Measurements from ENCODE around the gene MAN2C1. TPM values are rescaled to one million over a fixed set of nuclear protein-coding genes. Genes with fewer than 3 reads are reported as not detected.

Gene MAN2C1
- total RNA-seq, 2 donors from 2014 or later, result 186 to 339 TPM

DNA sequence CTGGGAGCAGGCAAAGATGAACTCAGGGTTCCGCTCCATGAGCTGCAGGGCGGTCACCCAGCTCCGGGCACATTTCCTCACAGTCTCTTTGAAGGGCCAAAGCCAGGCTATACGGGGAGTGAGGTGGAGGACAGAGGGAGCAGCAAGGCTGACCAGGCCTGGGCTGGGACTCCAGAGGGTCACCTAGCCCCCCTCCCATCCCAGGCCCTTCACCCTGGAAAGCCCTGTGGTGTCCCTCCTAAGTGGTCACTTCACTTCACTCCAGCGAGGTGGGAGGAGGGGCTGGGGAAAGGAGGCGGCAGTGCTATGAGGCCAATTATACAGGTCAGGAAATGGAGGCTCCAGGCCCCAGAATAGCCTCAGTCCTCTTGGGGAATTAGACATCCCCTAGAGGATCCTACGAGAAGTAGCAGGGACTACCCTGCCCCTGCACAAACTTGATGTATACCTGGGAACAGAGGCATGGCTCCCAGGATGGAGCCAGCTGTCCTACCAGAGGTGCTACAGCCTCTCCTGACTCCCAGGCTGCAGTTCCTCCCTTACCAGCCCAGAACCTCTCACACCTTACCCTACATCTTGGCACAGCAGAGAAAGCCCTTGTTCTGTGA is 5.7 kb downstream of the MAN2C1 start:
- ATAC-seq (no peak), DNase-seq (no peak)
- Histone ChIP-seq H3K4me3 (no peak overlapping the region), H3K27me3 (no peaks in the 10 kb centered on the region), H3K36me3 (replicated peaks in 1 of 2; ENCODE audit: insufficient read depth in 1 of 2, low read depth in 2 of 2) (peaks cover 0 to 17% of the 10 kb centered on the region in 2 donors), H3K9me3 (no peaks in the 10 kb centered on the region), H3K27ac (no peak overlapping the region), H3K4me1 (peaks cover 9% of the 10 kb centered on the region)
- intact Hi-C loops (cut with DNase I), result loop anchor here (10.0 kb wide), 1 partner anchor 322 kb away; no protein-coding TSS in a partner anchor
- 93 to 95% methylated on average over 6 to 7 of the region's 7 CpGs for WGBS, 2 donors
- TF ChIP-seq, protein P1, sequence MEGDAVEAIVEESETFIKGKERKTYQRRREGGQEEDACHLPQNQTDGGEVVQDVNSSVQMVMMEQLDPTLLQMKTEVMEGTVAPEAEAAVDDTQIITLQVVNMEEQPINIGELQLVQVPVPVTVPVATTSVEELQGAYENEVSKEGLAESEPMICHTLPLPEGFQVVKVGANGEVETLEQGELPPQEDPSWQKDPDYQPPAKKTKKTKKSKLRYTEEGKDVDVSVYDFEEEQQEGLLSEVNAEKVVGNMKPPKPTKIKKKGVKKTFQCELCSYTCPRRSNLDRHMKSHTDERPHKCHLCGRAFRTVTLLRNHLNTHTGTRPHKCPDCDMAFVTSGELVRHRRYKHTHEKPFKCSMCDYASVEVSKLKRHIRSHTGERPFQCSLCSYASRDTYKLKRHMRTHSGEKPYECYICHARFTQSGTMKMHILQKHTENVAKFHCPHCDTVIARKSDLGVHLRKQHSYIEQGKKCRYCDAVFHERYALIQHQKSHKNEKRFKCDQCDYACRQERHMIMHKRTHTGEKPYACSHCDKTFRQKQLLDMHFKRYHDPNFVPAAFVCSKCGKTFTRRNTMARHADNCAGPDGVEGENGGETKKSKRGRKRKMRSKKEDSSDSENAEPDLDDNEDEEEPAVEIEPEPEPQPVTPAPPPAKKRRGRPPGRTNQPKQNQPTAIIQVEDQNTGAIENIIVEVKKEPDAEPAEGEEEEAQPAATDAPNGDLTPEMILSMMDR (IDR thresholded peaks at IDR 0.05), result no peak
- TF ChIP-seq POLR2A (IDR thresholded peaks at IDR 0.05), result no peak

DNA sequence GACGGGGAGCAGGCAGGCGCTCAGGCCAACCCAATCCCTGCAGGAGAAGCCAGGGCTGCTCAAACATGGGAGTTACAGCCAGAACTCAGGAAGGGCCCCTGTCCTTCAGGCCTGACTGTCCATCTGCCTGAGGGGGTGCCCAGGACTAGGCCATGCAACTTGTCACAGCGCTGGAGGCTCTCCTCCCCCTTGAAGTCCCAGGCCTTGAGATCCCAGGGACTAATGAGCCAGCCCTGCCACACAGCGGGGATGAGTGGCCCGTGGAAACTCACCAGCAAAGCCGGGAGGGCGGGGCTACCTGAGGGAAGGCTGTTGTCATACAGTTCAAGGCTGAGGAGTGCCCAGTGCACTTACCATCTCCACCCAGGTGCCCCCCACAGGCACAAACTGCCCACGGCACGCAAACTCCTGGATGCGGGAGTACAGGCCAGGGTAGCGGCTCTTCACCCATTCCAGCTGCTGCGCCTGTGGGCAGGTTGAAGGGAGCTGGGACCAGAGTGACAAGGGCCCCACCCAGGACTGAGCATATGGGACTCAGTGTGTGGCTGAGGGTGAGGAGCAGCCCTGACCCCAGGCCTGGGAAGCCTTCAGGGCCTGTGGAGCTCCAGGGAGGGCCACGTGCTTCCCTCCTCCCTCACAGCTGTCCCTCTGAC is 6.3 kb downstream of the MAN2C1 start:
- WGBS, 2 donors, result 80 to 93% methylated on average over 9 to 10 of the region's 13 CpGs
- no peak for DNase-seq

DNA sequence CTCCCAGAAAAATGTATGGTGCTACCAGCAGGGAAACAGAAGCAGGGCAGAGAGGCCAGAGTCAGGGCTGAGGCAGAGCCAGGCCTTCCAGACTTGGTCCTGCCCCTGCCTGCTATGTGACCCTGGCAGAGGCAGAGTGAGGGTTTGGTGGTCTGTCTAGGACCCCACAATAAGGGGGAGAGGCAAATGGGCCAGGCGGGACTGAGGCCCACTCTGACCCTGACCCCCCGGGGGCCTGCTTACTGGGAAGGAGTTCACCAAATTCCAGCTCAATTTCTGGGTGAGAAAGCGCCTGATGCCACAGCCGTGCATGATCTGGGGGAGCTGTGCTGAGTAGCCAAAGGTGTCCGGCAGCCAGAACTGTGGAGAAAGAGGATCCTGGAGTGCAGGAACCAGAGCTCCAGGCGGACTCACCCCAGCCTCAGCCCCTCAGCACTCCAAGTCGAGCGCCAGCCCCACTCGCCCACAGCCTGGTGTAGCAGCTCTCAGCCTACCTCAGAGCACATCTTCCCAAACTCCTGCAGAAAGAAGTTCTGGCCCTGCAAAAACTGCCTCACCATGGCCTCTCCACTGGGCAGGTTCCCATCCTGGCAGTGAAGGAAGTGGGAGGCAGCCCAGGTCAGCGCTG is 6.9 kb downstream of the MAN2C1 start:
- WGBS, 2 donors, result 93 to 95% methylated on average over 10 of the region's 10 CpGs
- TF ChIP-seq POLR2A (IDR thresholded peaks at IDR 0.05), result no peak
- TF ChIP-seq, protein P1 (IDR thresholded peaks at IDR 0.05), result no peak
- no peak for ATAC-seq
- intact Hi-C loops (cut with DNase I), result loop anchor here (10.0 kb wide), 1 partner anchor 323 kb away; no protein-coding TSS in a partner anchor
- peaks cover 0 to 18% of the 10 kb centered on the region in 2 donors for H3K36me3 ChIP-seq (replicated peaks in 1 of 2; ENCODE audit: insufficient read depth in 1 of 2, low read depth in 2 of 2)
- H3K4me3 ChIP-seq, result no peak overlapping the region
- H3K9me3 ChIP-seq, result no peaks in the 10 kb centered on the region
- H3K4me1 ChIP-seq, result no peaks in the 10 kb centered on the region
- H3K27ac ChIP-seq, result no peak overlapping the region
- DNase-seq, result no peak
- H3K27me3 ChIP-seq, result no peaks in the 10 kb centered on the region

More for the DNA sequence above, 6.3 kb downstream of the MAN2C1 start:
- Histone ChIP-seq H3K36me3 (replicated peaks in 1 of 2; ENCODE audit: insufficient read depth in 1 of 2, low read depth in 2 of 2) (peaks cover 0 to 17% of the 10 kb centered on the region in 2 donors), H3K4me1 (peaks cover 3% of the 10 kb centered on the region), H3K9me3 (no peaks in the 10 kb centered on the region), H3K27ac (no peak overlapping the region), H3K27me3 (no peaks in the 10 kb centered on the region), H3K4me3 (no peak overlapping the region)
- TF ChIP-seq, protein P1 (IDR thresholded peaks at IDR 0.05), result no peak
- TF ChIP-seq POLR2A (IDR thresholded peaks at IDR 0.05), result no peak
- intact Hi-C loops (cut with DNase I), result loop anchor here (10.0 kb wide), 1 partner anchor 323 kb away; no protein-coding TSS in a partner anchor
- no peak for ATAC-seq

DNA sequence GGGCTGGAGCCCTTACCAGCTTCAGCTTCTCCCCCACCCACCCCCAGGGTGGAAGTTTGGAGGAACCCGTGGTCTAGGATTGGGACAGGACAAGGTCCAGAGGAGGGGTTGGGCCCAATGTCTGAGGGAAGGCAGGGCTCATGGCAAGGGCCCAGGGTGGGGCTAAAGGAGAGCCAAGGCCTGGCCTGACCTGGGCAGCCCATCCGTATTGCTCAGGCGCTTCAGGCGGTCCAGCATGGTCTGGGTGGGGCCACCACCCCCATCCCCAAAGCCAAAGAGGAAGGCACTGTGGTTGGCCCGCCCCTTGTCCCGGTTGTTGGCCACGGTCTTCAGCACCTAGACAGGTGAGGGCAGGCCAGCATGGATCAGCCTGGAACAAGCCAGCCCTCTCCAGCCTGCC is 7.6 kb downstream of the MAN2C1 start:
- Histone ChIP-seq H3K9me3 (no peaks in the 10 kb centered on the region), H3K27ac (no peak overlapping the region), H3K27me3 (no peaks in the 10 kb centered on the region), H3K4me1 (no peaks in the 10 kb centered on the region), H3K36me3 (replicated peaks in 1 of 2; ENCODE audit: insufficient read depth in 1 of 2, low read depth in 2 of 2) (peaks cover 0 to 19% of the 10 kb centered on the region in 2 donors), H3K4me3 (no peak overlapping the region)
- TF ChIP-seq POLR2A (IDR thresholded peaks at IDR 0.05), result no peak
- TF ChIP-seq, protein P1 (IDR thresholded peaks at IDR 0.05), result no peak
- intact Hi-C loops (cut with DNase I), result loop anchor here (10.0 kb wide), 1 partner anchor 324 kb away; no protein-coding TSS in a partner anchor
- DNase-seq (no peak), ATAC-seq (no peak)
- 89 to 100% methylated on average over 1 to 6 of the region's 7 CpGs for WGBS, 2 donors

Measured in body of pancreas (tissue), 4 donors.